GM18505 (cell line): ENCODE results near the gene SAMD3.
A peak's percentile ranks its signal among the peaks of the same experiment; 100 is the strongest.
"Not testable (repeated sequence)": the region's sequence is repeated elsewhere in the genome, so short reads cannot be mapped to it uniquely, and the experiment has no call there.

Experiments
- ATAC-seq: cut with Tn5 transposase; IDR thresholded peaks from one replicate; pipeline ENCODE4 v1.9.1; 2021; ENCODE audit not compliant: unreplicated experiment
- POLR2A ChIP-seq: IDR thresholded peaks from 4 replicates; pipeline ENCODE4 v1.6.1; 2011; ENCODE audit warnings: borderline replicate concordance; ENCODE audit not compliant: insufficient read depth, insufficient read length; ENCODE audit errors: extremely low read depth

The SAMD3 gene

GRCh38 chr6:130233330-130233729, 10.6 kb upstream of the SAMD3 start:
- TF ChIP-seq POLR2A, result no peak
- no peak for ATAC-seq

- not testable (repeated sequence) for ATAC-seq
Measured at GRCh38 chr6:130230531-130230930, 7.8 kb upstream of the SAMD3 start.

DNA sequence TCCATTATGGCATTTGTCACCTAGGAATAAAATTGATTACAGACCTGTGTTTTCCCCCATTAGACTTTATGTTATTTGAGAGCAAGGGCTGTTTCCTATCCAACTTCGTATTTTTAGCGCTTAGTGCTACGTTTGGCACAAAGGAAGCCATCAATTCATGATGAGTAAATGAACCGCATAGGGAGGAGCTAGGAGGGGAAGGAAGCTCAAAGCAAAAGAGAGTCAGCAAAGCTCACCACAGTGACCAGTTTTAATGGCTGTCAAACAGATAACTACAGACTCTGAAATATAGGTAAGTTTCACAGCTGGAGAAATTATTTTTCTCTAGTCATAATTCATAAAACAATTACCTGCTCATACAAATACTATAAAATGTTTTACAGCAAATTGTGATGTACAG, 6.9 kb upstream of the SAMD3 start:
- ATAC-seq, result no peak
- TF ChIP-seq POLR2A, result no peak

GRCh38 chr6:130223508-130223907, 757 bp upstream of the SAMD3 start:
- peak; percentile 98 for ATAC-seq
- TF ChIP-seq POLR2A, result no peak

DNA sequence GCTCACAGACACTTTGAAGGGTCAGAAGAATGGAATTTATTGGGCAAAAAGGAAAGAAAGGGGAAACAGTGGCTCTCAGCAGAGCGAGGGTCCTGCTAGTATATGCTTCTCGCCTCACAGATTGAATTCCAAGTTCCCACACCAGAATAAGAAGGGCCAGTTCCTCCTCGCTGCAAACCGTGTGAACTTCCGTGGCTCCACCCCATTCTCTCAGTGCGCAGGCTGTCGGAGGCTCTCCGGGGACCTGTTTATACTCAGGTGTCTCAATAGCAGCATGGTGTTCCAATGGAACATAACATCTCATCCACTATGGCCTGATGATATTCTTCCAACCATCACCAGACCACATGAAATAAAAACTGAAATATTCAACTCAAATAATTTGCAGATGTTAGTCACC, 4.6 kb downstream of the SAMD3 start:
- no peak for TF ChIP-seq POLR2A
- ATAC-seq, result no peak

DNA sequence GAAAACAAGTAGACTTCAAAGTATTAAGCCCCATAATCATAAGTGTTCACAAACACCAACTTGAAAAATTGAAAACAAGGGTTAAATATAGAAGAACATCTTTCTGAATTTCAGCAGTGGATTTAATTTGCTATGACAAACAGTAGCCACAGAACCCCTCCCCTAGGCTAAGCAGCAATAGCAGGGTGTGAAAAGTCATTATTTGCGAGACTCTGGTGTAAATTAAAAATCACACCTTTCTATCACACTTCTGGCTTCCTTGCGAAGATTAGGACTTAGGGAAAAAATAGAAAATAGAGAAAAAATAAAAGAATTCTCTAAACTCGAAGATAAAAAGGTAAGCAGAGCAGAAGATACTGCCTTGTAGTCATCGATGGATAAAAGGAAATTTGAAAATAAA, 6.1 kb downstream of the SAMD3 start:
- TF ChIP-seq POLR2A, result no peak
- ATAC-seq, result no peak

DNA sequence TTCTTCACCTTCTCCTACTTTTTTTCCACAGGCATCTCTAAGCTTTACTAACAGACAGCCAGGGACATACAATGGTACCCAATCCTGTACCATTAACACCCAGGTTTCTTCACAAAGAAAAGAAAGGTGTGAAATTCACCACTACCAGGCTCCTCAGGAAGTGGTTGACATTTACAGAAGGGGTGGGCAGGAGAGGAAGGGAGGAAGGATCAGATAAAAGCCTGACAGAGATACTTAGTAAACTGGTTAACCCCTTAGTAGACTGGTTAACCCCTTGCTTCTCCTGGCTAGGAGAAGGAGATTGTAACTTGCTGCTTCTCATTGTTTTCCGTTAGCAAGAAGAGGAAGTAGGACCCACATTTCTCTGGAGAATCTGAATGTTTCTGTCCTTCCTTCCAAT, 7.2 kb downstream of the SAMD3 start:
- no peak for ATAC-seq
- TF ChIP-seq POLR2A, result no peak

DNA sequence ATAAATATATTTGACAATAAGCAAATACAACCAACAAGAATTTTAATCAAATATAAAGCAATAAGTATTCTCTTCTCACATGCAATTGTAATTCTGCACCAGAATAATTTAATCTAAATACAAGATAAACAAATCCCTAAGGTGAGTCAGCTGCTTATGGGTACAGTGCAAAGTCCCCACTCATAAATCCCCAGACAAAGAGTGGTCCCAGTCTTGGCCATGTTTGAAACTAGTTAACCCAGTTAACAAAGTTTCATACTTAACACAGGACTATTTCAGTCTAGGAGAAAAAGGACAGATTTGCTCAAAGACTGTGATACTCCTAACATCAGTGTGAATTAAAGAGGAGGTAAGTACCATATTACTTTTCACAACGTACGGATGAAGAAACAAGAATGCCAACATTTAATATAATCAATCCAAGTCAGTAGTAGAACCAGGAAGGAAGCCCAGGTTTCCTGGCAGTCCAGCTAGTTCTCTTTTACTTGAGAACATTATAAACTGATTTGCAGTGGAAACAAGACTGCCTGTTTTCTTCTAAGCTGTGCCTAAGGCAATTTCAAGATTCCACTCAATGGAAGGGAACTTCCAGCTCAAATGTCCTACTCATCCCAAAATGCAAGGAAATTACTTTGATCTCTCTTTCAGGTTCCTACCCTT, 10.4 kb downstream of the SAMD3 start:
- no peak for TF ChIP-seq POLR2A
- ATAC-seq, result no peak

GRCh38 chr6:130211691-130212090, 11.1 kb downstream of the SAMD3 start:
- TF ChIP-seq POLR2A, result no peak
- ATAC-seq, result no peak

- no peak for TF ChIP-seq POLR2A
- no peak for ATAC-seq
Measured at GRCh38 chr6:130207979-130208649, 14.6 kb downstream of the SAMD3 start.

DNA sequence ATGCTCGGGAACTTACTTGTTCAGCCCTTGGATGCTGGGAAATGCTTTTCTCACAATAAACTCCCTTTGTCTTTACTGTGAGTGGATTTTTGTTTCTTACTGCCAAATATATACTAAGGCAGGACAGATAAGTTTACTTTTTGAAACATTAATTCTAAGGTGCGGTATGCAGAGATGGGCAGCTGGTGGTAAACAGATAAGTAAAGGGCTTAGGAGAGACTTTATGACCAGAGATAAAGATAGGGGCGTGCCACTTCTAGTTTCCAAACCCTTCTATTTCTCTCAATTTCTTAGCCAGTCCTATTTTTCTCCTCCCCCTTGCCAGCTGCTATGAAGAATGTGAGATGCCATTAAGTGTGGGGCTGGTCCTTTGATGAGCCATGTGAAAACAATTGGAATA, 16.3 kb downstream of the SAMD3 start:
- no peak for ATAC-seq
- TF ChIP-seq POLR2A, result no peak

DNA sequence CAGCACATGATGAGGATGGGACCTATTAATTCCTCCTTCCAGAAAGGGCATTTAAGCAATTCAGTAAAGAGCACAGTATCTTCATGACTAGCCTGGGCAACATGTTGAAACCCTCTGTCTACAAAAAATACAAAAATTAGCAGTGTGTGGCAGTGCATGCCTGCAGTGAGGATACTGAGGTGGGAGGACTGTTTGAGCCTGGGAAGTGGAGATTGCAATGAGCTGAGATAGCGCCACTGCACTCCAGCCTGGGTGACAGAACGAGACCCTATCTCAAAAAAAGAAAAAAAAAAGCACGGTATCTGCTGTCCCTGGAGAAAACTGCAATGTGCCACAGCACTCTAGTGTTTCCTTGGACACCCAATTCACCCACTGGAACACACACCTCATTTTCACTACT, 18.4 kb downstream of the SAMD3 start:
- ATAC-seq, result no peak
- TF ChIP-seq POLR2A, result no peak

GRCh38 chr6:130203370-130203769, 19.4 kb downstream of the SAMD3 start:
- ATAC-seq, result no peak
- no peak for TF ChIP-seq POLR2A

GRCh38 chr6:130202782-130203181, 20.0 kb downstream of the SAMD3 start:
- ATAC-seq, result no peak

More at GRCh38 chr6:130202782-130203181, 20.0 kb downstream of the SAMD3 start:
- no peak for TF ChIP-seq POLR2A
